Brain microvascular endothelial cell (primary cell): Measurements from ENCODE around the gene ANKH.

Source experiments
- DNase-seq: peaks from one replicate; pipeline ENCODE4 v3.0.0-alpha.2; 2020
- H3K27ac ChIP-seq: fragments of 250-450 bp; sonication (Bioruptor Pico); 2 replicates; pipeline ENCODE4 v1.5.1; 2020; ENCODE audit warnings: mild to moderate bottlenecking, moderate library complexity
- H3K27me3 ChIP-seq: fragments of 250-450 bp; sonication (Bioruptor Pico); replicated peaks from 2 replicates; pipeline ENCODE4 v1.5.1; 2020; ENCODE audit warnings: mild to moderate bottlenecking
- H3K36me3 ChIP-seq: fragments of 250-450 bp; sonication (Bioruptor Pico); replicated peaks from 2 replicates; pipeline ENCODE4 v1.5.1; 2020; ENCODE audit warnings: mild to moderate bottlenecking
- H3K4me3 ChIP-seq: 2 replicates; pipeline ENCODE4 v1.5.1; 2011; ENCODE audit warnings: low read depth, mild to moderate bottlenecking, control low read depth, low read length, moderate library complexity
- in situ Hi-C: cut with HindIII; loops from 2 replicates; pipeline ENCODE4 v1.10.0; 2017; ENCODE audit warnings: low sequenced_read_pairs, low pct_ligation_motif_present
- TF ChIP-seq, protein P1 (sequence below): IDR thresholded peaks from 2 replicates; pipeline ENCODE4 v1.5.1; 2011; ENCODE audit warnings: low read depth, mild to moderate bottlenecking, moderate library complexity, low read length, control low read depth, inconsistent platforms; ENCODE audit errors: missing control alignments

ANKH gene

DNA sequence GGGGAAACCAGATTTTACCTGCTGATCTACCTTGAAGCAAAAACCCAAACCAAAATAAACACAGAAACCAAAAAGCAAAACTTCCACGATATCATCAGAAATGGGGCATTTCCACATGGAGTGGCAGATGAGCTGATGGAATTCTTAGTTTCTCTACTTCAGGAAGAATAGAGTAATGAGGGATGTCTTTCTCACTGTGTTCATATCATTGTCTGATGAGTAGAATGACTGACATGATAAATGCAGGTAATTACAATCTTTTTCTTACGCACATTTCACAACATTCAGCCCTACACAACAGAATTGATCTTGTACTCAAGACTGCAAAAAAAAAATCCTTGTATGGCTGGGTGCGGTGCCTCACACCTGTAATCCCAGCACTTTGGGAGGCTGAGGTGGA lies 23.2 kb upstream of the ANKH start:
- in situ Hi-C loops: no loop called here
- Histone ChIP-seq H3K36me3 (no peaks in the 10 kb centered on the region), H3K27me3 (no peaks in the 10 kb centered on the region), H3K27ac (no peak overlapping the region), H3K4me3 (no peak overlapping the region)
- DNase-seq: no peak
- TF ChIP-seq, protein P1, sequence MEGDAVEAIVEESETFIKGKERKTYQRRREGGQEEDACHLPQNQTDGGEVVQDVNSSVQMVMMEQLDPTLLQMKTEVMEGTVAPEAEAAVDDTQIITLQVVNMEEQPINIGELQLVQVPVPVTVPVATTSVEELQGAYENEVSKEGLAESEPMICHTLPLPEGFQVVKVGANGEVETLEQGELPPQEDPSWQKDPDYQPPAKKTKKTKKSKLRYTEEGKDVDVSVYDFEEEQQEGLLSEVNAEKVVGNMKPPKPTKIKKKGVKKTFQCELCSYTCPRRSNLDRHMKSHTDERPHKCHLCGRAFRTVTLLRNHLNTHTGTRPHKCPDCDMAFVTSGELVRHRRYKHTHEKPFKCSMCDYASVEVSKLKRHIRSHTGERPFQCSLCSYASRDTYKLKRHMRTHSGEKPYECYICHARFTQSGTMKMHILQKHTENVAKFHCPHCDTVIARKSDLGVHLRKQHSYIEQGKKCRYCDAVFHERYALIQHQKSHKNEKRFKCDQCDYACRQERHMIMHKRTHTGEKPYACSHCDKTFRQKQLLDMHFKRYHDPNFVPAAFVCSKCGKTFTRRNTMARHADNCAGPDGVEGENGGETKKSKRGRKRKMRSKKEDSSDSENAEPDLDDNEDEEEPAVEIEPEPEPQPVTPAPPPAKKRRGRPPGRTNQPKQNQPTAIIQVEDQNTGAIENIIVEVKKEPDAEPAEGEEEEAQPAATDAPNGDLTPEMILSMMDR: no peak

DNA sequence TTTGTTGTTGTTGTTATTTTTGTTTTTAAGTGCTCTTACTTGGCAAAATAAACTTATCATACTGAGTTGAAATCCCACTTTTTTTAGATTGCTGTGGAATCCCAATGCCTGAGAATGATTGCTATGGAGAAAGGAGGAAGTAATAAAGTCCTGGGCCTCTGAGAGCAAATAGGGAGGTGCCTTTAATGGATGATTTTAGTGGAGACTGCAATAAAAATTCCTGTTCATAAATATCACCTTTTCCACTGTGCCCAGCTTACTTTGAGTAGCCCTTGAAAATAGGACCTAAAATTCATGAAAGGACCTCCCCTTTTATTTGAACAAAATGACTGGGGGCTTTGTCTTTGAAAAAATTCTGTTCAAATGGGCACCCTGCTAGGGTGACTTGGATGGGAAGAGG lies 21.8 kb upstream of the ANKH start:
- Histone ChIP-seq H3K27ac (no peak overlapping the region), H3K36me3 (no peaks in the 10 kb centered on the region), H3K27me3 (no peaks in the 10 kb centered on the region), H3K4me3 (no peak overlapping the region)
- no peak for DNase-seq
- TF ChIP-seq, protein P1: no peak
- in situ Hi-C loops: no loop called here

DNA sequence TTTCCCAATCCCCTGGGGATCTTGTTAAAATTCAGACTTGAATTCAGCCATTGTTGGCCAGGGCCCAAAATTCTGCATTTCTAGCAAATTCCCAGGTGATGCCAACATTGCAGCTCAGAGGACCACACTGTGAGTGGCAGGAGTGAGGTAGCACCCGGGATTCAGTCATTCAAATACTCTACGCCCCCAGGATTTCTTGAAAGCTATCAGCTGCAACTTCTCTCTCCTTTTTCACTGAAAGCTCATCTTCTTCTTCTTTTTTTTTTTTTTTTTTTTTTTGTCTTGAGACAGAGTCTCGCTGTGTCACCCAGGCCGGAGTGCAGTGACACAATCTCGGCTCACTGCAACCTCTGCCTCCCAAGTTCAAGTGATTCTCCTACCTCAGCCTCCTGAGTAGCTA lies 19.3 kb upstream of the ANKH start:
- Histone ChIP-seq H3K4me3 (no peak overlapping the region), H3K27me3 (no peaks in the 10 kb centered on the region), H3K36me3 (no peaks in the 10 kb centered on the region), H3K27ac (no peak overlapping the region)
- TF ChIP-seq, protein P1: no peak
- DNase-seq: no peak
- in situ Hi-C loops: no loop called here

DNA sequence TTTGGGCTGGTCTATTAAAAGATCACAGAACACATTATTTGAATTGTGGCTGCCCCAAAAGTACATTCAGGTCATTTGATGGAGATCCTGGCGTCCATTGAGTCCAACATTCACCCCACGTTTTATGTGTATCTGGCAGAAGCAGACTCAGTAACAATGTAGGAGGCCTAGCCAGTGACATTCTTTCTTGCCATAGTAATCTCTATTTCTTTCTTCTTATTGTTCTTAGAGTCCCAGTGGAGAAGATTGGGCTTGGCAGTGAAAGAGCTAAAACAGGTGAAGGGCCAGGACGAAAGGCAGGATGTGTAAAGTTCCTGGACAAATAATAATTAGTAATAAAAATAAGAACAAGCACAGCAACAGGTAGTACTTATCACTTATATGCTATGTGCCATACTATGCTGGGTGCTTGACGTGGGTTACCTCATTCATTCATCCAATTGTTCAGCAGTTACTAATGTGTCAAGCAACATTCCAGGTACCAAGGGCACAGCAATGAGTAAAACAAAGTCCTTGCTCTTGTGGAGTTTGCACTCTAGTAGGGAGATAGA lies 12.6 kb upstream of the ANKH start:
- H3K36me3 ChIP-seq: no peaks in the 10 kb centered on the region
- no peaks in the 10 kb centered on the region for H3K27me3 ChIP-seq
- no peak overlapping the region for H3K27ac ChIP-seq
- no peak overlapping the region for H3K4me3 ChIP-seq
- in situ Hi-C loops: no loop called here
- TF ChIP-seq, protein P1: no peak
- no peak for DNase-seq

DNA sequence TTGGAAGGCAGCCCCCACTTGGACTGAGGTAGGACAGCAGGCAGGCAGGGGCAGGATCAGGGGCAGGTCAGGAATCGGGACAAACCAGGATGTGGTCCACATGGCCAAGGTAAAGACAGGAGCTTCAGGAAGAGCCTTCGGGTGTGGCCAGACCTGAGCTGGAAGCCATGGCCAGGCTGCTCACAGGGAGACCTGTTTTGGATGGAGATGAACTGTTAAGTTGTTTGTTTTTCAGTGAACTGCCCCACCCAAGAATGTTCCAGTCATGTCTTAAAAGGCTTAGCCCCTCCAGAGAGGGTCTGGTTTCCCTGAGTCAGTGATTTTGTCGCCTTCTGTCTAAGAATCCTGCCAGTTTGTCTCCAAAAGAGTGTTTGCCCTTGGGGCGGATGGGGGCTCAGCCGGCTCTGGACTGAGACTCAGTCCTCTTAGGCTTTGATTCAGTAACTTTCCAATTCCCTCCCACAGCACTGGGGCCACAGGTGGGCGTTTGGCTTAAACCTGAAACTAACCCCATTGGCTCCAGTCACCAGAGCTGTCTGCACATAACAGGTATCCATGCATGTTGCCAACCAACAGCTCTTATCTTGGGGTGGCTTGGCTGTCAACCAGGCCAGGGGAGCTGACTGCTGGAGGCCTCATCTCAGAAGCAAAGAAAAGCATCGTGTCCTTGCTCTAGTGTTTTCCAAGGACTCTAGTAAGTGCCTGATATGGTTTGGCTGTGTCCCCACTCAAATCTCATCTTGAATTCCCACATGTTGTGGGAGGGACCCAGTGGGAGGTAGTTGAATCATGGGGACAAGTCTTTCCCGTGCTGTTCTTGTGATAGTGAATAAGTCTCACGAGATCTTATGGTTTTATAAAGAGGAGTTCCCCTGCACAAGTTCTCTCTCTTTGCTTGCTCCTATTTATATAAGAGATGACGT lies 11.3 kb upstream of the ANKH start:
- Histone ChIP-seq H3K27ac (no peak overlapping the region), H3K36me3 (no peaks in the 10 kb centered on the region), H3K4me3 (no peak overlapping the region), H3K27me3 (no peaks in the 10 kb centered on the region)
- DNase-seq: no peak
- TF ChIP-seq, protein P1: no peak
- in situ Hi-C loops: no loop called here
